HG02571 (cell line): Measurements from ENCODE around the gene MYO5B.

Experiments used
- ATAC-seq: cut with Tn5 transposase; IDR thresholded peaks from one replicate; pipeline ENCODE4 v1.9.1; 2021; ENCODE audit warnings: mild to moderate bottlenecking, moderate library complexity; ENCODE audit not compliant: unreplicated experiment

MYO5B gene

GRCh38 chr18:50154420-50154819 is 40.5 kb downstream of the MYO5B start:
- no peak for ATAC-seq

- no peak for ATAC-seq
Measured at GRCh38 chr18:50152900-50153299, 42.0 kb downstream of the MYO5B start.

- no peak for ATAC-seq
Measured at GRCh38 chr18:50151926-50152325, 43.0 kb downstream of the MYO5B start.

- ATAC-seq: no peak
Measured at GRCh38 chr18:50144540-50144939, 50.4 kb downstream of the MYO5B start.

- ATAC-seq: no peak
Measured at GRCh38 chr18:50143886-50144285, 51.1 kb downstream of the MYO5B start.

- ATAC-seq: no peak
Measured at GRCh38 chr18:50143294-50143693, 51.7 kb downstream of the MYO5B start.

GRCh38 chr18:50142441-50143120 is 52.4 kb downstream of the MYO5B start:
- ATAC-seq: no peak

GRCh38 chr18:50138181-50139064 is 56.5 kb downstream of the MYO5B start:
- ATAC-seq: no peak

GRCh38 chr18:50135903-50136302 is 59.0 kb downstream of the MYO5B start:
- ATAC-seq: no peak

- ATAC-seq: no peak
Measured at GRCh38 chr18:50133526-50133925, 61.4 kb downstream of the MYO5B start.

GRCh38 chr18:50131591-50131990 is 63.4 kb downstream of the MYO5B start:
- no peak for ATAC-seq

- no peak for ATAC-seq
Measured at GRCh38 chr18:50128506-50129271, 66.3 kb downstream of the MYO5B start.

- ATAC-seq: no peak
Measured at GRCh38 chr18:50127516-50128210, 67.3 kb downstream of the MYO5B start.

GRCh38 chr18:50126471-50126870 is 68.5 kb downstream of the MYO5B start:
- no peak for ATAC-seq

- ATAC-seq: no peak
Measured at GRCh38 chr18:50125456-50125855, 69.5 kb downstream of the MYO5B start.

- ATAC-seq: no peak
Measured at GRCh38 chr18:50119296-50119695, 75.7 kb downstream of the MYO5B start.

- no peak for ATAC-seq
Measured at GRCh38 chr18:50117863-50118262, 77.1 kb downstream of the MYO5B start.

GRCh38 chr18:50115095-50115494 is 79.9 kb downstream of the MYO5B start:
- ATAC-seq: no peak

- no peak for ATAC-seq
Measured at GRCh38 chr18:50114448-50114847, 80.5 kb downstream of the MYO5B start.

GRCh38 chr18:50113726-50114125 is 81.2 kb downstream of the MYO5B start:
- no peak for ATAC-seq

GRCh38 chr18:50111398-50111797 is 83.5 kb downstream of the MYO5B start:
- no peak for ATAC-seq
